ENCODE measurements around the gene FOSL2.
A peak's percentile ranks its signal among the peaks of the same experiment; 100 is the strongest.

FOSL2 gene

GRCh38 chr2:28356095-28356911, 36.4 kb upstream of the FOSL2 start (continued):
- TF ChIP-seq GLIS2 (tag by site-specific recombination; IDR thresholded peaks at IDR 0.05) (no peak), ZNF214 (tag by site-specific recombination; IDR thresholded peaks at IDR 0.05; ENCODE audit: borderline replicate concordance) (no peak), ZNF202 (tag by site-specific recombination; IDR thresholded peaks at IDR 0.05; ENCODE audit: borderline replicate concordance) (no peak), ZIC2 (tag by site-specific recombination; IDR thresholded peaks at IDR 0.05) (no peak; the same call in 1 of the 2 replicates), ZNF639 (tag by site-specific recombination; IDR thresholded peaks at IDR 0.05) (no peak), ZFP69B (tag by site-specific recombination; IDR thresholded peaks at IDR 0.05) (peak; percentile 69; the same call in 1 of the 2 replicates), ZNF76 (tag by site-specific recombination; IDR thresholded peaks at IDR 0.05; ENCODE audit: borderline replicate concordance, low read depth) (no peak), GFI1B (tag by site-specific recombination; IDR thresholded peaks at IDR 0.05) (no peak), ZNF341 (tag by site-specific recombination; IDR thresholded peaks at IDR 0.05; ENCODE audit: low read depth) (0 out of 2 replicates have a peak, but pooled peaks have one; percentile 33), ZNF350 (tag by site-specific recombination; IDR thresholded peaks at IDR 0.05) (no peak), SETDB1 (IDR thresholded peaks at IDR 0.05; ENCODE audit: insufficient read length, low read length) (no peak), ZXDB (tag by site-specific recombination; IDR thresholded peaks at IDR 0.05) (no peak), BCL11A (tag by site-specific recombination; IDR thresholded peaks at IDR 0.05; ENCODE audit: low read depth) (no peak), ZNF2 (tag by site-specific recombination; IDR thresholded peaks at IDR 0.05) (no peak), GLIS1 (tag by site-specific recombination; IDR thresholded peaks at IDR 0.05) (no peak), KLF9 (tag by site-specific recombination; IDR thresholded peaks at IDR 0.05; ENCODE audit: low read depth) (no peak), ZNF423 (tag by site-specific recombination; IDR thresholded peaks at IDR 0.05) (no peak), ZFHX2 (tag by site-specific recombination; conservative IDR thresholded peaks at IDR 0.05) (peak; percentile 28; the same call in 1 of the 2 replicates), ZNF354C (tag by site-specific recombination; IDR thresholded peaks at IDR 0.05; ENCODE audit: borderline replicate concordance, low read depth) (no peak), ZNF18 (tag by site-specific recombination; IDR thresholded peaks at IDR 0.05) (no peak), ZNF658 (tag by site-specific recombination; IDR thresholded peaks at IDR 0.05) (no peak), CTCF (tag by site-specific recombination; IDR thresholded peaks at IDR 0.05) (no peak), ZNF391 (tag by site-specific recombination; IDR thresholded peaks at IDR 0.05; ENCODE audit: borderline replicate concordance, low read depth) (no peak)
- TF ChIP-seq, protein P1, sequence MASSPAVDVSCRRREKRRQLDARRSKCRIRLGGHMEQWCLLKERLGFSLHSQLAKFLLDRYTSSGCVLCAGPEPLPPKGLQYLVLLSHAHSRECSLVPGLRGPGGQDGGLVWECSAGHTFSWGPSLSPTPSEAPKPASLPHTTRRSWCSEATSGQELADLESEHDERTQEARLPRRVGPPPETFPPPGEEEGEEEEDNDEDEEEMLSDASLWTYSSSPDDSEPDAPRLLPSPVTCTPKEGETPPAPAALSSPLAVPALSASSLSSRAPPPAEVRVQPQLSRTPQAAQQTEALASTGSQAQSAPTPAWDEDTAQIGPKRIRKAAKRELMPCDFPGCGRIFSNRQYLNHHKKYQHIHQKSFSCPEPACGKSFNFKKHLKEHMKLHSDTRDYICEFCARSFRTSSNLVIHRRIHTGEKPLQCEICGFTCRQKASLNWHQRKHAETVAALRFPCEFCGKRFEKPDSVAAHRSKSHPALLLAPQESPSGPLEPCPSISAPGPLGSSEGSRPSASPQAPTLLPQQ (tag by site-specific recombination; IDR thresholded peaks at IDR 0.05), result peak; percentile 79
- TF ChIP-seq, protein P2, sequence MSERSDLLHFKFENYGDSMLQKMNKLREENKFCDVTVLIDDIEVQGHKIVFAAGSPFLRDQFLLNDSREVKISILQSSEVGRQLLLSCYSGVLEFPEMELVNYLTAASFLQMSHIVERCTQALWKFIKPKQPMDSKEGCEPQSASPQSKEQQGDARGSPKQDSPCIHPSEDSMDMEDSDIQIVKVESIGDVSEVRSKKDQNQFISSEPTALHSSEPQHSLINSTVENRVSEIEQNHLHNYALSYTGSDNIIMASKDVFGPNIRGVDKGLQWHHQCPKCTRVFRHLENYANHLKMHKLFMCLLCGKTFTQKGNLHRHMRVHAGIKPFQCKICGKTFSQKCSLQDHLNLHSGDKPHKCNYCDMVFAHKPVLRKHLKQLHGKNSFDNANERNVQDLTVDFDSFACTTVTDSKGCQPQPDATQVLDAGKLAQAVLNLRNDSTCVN (tag by site-specific recombination; optimal IDR thresholded peaks at IDR 0.05), result no peak
- TF ChIP-seq, protein P3, sequence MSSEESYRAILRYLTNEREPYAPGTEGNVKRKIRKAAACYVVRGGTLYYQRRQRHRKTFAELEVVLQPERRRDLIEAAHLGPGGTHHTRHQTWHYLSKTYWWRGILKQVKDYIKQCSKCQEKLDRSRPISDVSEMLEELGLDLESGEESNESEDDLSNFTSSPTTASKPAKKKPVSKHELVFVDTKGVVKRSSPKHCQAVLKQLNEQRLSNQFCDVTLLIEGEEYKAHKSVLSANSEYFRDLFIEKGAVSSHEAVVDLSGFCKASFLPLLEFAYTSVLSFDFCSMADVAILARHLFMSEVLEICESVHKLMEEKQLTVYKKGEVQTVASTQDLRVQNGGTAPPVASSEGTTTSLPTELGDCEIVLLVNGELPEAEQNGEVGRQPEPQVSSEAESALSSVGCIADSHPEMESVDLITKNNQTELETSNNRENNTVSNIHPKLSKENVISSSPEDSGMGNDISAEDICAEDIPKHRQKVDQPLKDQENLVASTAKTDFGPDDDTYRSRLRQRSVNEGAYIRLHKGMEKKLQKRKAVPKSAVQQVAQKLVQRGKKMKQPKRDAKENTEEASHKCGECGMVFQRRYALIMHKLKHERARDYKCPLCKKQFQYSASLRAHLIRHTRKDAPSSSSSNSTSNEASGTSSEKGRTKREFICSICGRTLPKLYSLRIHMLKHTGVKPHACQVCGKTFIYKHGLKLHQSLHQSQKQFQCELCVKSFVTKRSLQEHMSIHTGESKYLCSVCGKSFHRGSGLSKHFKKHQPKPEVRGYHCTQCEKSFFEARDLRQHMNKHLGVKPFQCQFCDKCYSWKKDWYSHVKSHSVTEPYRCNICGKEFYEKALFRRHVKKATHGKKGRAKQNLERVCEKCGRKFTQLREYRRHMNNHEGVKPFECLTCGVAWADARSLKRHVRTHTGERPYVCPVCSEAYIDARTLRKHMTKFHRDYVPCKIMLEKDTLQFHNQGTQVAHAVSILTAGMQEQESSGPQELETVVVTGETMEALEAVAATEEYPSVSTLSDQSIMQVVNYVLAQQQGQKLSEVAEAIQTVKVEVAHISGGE (tag by site-specific recombination; conservative IDR thresholded peaks at IDR 0.05; ENCODE audit: low read depth), result no peak

Data from HEK293 (cell line).